Esophagus mucosa (tissue), 1 donor: ENCODE data around the gene PCNX1. TPM values are rescaled to one million over a fixed set of nuclear protein-coding genes. Genes with fewer than 3 reads are reported as not detected.
"Not testable (repeated sequence)": the region's sequence is repeated elsewhere in the genome, so short reads cannot be mapped to it uniquely, and the experiment has no call there.

ENCODE experiments used
- ATAC-seq: fragments of 200-7000 bp; cut with Tn5 transposase; one replicate; pipeline ENCODE4 v1.9.1; 2020
- total RNA-seq: library from RNA; stranded (reverse); gene quantifications from one replicate; pipeline ENCODE4 v1.2.4, GENCODE V29; 2023
- donor health status: DM: yes; HTN: yes; CAD: no.

The PCNX1 gene
- total RNA-seq, 1 donor from 2014 or later = 22.9 TPM

- no peak for ATAC-seq
These were observed 10.4 kb downstream of the PCNX1 start for GRCh38 chr14:70917633-70918032.

GRCh38 chr14:70919774-70920173, 12.5 kb downstream of the PCNX1 start:
- ATAC-seq = no peak

GRCh38 chr14:70920608-70921007, 13.3 kb downstream of the PCNX1 start:
- peak; percentile 49 for ATAC-seq

GRCh38 chr14:70921669-70922068, 14.4 kb downstream of the PCNX1 start:
- no peak for ATAC-seq

- ATAC-seq = no peak
These were observed 17.3 kb downstream of the PCNX1 start for GRCh38 chr14:70924521-70924920.

- ATAC-seq = no peak
These were observed 19.1 kb downstream of the PCNX1 start for GRCh38 chr14:70926235-70926830.

GRCh38 chr14:70931008-70931407, 23.7 kb downstream of the PCNX1 start:
- ATAC-seq = no peak

DNA sequence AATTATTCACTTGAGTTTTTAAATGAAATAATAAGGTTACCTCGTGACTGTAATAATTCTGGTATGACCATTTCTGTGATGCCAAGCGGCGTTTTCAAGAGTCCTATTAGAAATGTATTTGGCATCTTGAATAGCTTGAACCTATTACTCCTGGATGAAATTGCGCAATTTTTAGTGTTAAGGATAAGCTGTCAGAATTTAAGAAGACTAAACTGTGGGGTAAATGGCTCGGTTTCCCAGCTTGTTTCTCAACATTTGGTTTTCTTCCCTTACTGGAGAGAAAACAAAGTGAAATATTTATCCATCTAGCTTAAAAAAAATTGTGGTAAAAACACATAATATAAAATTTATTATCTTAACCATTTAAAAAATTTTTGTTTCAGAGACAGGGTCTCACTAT, 26.8 kb downstream of the PCNX1 start:
- no peak for ATAC-seq

GRCh38 chr14:70934502-70935134, 27.4 kb downstream of the PCNX1 start:
- peak; percentile 51 for ATAC-seq

DNA sequence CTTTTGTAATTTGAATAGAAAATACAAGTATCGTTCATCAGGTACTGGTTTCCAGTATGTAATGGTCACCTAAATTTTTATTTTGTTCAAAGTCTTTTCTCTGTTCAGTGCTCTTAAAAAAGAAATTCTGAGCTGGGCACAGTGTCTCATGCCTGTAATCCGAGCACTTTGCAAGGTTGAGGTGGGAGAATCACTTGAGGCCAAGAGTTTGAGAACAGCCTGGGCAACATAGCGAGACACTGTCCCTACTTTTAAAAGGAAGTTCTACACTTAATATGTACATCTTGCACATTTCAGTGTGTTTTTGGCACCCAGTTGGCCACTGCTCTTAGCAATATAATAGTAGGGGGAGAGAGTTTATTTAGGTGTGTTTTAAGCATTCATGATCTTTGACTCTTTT, 27.9 kb downstream of the PCNX1 start:
- ATAC-seq = no peak

GRCh38 chr14:70939693-70940092, 32.4 kb downstream of the PCNX1 start:
- not testable (repeated sequence) for ATAC-seq

DNA sequence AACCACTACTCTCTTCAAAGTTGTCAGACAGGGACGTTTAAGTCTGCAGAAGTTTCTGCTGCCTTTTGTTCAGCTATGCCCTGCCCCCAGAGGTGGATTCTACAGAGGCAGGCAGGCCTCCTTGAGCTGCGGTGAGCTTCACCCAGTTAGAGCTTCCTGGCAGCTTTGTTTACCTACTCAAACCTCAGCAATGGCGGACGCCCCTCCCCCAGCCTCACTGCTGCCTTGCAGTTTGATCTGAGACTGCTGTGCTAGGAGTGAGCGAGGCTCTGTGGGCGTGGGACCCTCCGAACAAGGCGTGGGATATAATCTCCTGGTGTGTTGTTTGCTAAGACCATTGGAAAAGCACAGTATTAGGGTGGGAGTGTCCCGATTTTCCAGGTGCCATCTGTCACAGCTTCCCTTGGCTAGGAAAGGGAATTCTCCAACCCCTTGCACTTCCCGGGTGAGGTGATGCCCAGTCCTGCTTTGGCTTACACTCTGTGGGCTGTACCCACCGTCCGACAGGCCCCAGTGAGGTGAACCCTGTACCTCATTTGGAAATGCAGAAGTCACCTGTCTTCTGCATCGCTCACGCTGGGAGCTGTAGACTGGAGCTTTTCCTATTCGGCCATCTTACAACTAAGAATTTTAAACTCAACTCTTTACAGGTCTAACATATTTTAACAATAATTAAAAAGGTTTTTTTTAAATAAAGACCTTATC, 34.5 kb downstream of the PCNX1 start:
- not testable (repeated sequence) for ATAC-seq

DNA sequence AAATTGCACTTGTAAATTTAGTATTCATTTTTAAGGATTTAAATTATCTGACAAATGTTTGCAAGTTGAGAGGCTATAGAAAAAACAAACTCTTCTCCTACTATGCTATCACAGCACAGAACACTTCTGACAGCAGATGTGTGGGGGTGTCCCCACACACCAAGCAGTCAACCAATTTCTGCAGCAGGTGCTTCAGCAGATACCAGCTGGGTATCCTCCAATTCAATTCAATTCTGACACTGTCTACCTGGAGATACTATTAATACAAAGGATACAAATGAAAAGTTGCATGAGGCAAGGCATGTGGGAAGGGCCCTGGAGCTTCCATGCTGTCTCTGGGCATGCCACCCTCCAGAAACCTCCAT, 35.1 kb downstream of the PCNX1 start:
- no peak for ATAC-seq

GRCh38 chr14:70942721-70943120, 35.5 kb downstream of the PCNX1 start:
- not testable (repeated sequence) for ATAC-seq

DNA sequence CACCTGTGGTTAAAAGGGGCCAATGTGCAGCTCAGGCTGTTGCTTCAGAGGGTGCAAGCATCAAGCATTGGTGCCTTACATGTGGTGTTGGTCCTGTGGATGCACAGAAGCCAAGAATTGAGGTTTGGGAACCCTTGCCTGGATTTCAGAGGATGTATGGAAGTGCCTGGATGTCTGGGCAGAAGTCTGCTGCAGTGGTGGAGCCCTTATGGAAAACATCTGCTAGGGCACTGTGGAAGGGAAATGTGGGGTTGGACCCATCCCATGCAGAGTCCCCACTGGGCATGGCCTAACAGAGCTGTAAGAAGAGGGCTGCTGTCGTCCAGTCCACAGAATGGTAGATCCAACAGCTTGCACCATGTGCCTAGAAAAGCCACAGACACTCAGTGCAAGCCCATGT, 36.6 kb downstream of the PCNX1 start:
- no peak for ATAC-seq

- no peak for ATAC-seq
These were observed 40.5 kb downstream of the PCNX1 start for GRCh38 chr14:70947739-70948138.

- no peak for ATAC-seq
These were observed 45.2 kb downstream of the PCNX1 start for GRCh38 chr14:70952485-70952884.

GRCh38 chr14:70954068-70954467, 46.8 kb downstream of the PCNX1 start:
- ATAC-seq = no peak

GRCh38 chr14:70955543-70956480, 48.6 kb downstream of the PCNX1 start:
- ATAC-seq = no peak

GRCh38 chr14:70956511-70956910, 49.3 kb downstream of the PCNX1 start:
- no peak for ATAC-seq

DNA sequence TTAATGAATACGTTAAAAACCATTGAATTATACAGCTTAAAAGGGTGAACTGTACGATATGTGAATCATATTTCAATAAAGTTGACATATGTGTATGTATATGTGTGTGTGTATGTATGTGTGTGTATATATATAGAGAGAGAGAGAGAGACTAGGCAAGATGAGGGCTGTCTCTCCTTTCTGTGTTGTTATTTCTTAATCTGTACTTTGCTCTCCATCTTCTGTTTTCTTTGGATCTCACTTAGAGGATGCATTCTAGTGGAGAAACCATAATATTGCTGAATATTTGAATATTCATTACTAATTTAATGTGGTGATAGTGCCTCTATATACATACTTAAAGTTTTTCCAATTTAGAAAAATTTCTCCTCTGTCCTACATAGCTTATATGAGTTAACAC, 50.5 kb downstream of the PCNX1 start:
- ATAC-seq = no peak

GRCh38 chr14:70962935-70963334, 55.7 kb downstream of the PCNX1 start:
- no peak for ATAC-seq

GRCh38 chr14:70964492-70964891, 57.2 kb downstream of the PCNX1 start:
- no peak for ATAC-seq
